CD4-positive, alpha-beta T cell (primary cell): Measurements from ENCODE around the gene EZH1. TPM values are rescaled to one million over a fixed set of nuclear protein-coding genes. Genes with fewer than 3 reads are reported as not detected.

Experiments
- ATAC-seq: fragments of 200-7000 bp; cut with Tn5 transposase; one replicate; pipeline ENCODE4 v1.10.0; 2022; ENCODE audit warnings: mild to moderate bottlenecking; ENCODE audit not compliant: poor library complexity
- CTCF ChIA-PET: fragments of 350-600 bp; sonication (Branson Sonifier 250); formaldehyde crosslinking; loops from one replicate; lab custom pipeline; 2021; ENCODE audit warnings: antibody characterized with exemption, inconsistent platforms; lab: Charles Lee
- POLR2A ChIA-PET: fragments of 350-600 bp; sonication (Branson Sonifier 250); formaldehyde crosslinking; loops from one replicate; lab custom pipeline; 2021; ENCODE audit warnings: antibody characterized with exemption, inconsistent platforms; lab: Charles Lee
- DNase-seq, 14 experiments: peaks; one replicate each; pipeline ENCODE4 v3.0.0-alpha.2; 2013 to 2020; ENCODE audit warnings: mixed read lengths in 2 of 14
- H3K27ac ChIP-seq, 2 donors: one replicate each; pipeline versions ENCODE4 v1.5.1 to v1.7.0; 2013; ENCODE audit warnings: low read length in 2 of 2, low read depth in 1 of 2, mild to moderate bottlenecking in 1 of 2
- H3K27me3 ChIP-seq, 2 experiments: 1 replicate in 1 of 2; 2 replicates in 1 of 2; pipeline versions ENCODE4 v1.6.1 to v1.7.0; 2013; ENCODE audit warnings: low read length in 2 of 2, control low read depth in 1 of 2, mild to moderate bottlenecking in 1 of 2, moderate library complexity in 1 of 2; ENCODE audit not compliant: insufficient read depth in 2 of 2, control insufficient read depth in 1 of 2
- H3K36me3 ChIP-seq: one replicate; pipeline ENCODE4 v1.6.1; 2013; ENCODE audit warnings: low read length, control low read depth; ENCODE audit not compliant: insufficient read depth
- H3K4me1 ChIP-seq: one replicate; pipeline ENCODE4 v1.6.1; 2013; ENCODE audit warnings: low read length, control low read depth; ENCODE audit not compliant: insufficient read depth
- H3K4me3 ChIP-seq: one replicate; pipeline ENCODE4 v1.5.1; 2013; ENCODE audit warnings: mild to moderate bottlenecking, low read length, moderate library complexity
- H3K9me3 ChIP-seq, 2 experiments: 1 replicate in 1 of 2; 2 replicates in 1 of 2; pipeline versions ENCODE4 v1.6.1 to v1.7.0; 2013; ENCODE audit warnings: low read length in 2 of 2, mild to moderate bottlenecking in 2 of 2, control low read depth in 1 of 2, moderate library complexity in 1 of 2; ENCODE audit not compliant: control insufficient read depth in 1 of 2, insufficient read depth in 1 of 2
- H3K27ac Mint-ChIP-seq: one replicate; pipeline ENCODE4 v1.8.0; 2020; ENCODE audit warnings: mixed read lengths
- H3K27me3 Mint-ChIP-seq: one replicate; pipeline ENCODE4 v1.8.0; 2021; ENCODE audit warnings: mixed read lengths
- H3K36me3 Mint-ChIP-seq: one replicate; pipeline ENCODE4 v1.8.0; 2021; ENCODE audit warnings: low read depth, mixed read lengths
- H3K4me1 Mint-ChIP-seq: one replicate; pipeline ENCODE4 v1.8.0; 2021; ENCODE audit warnings: low read depth, mixed read lengths
- H3K4me3 Mint-ChIP-seq: one replicate; pipeline ENCODE4 v1.8.0; 2020; ENCODE audit warnings: mild to moderate bottlenecking, mixed read lengths
- H3K9me3 Mint-ChIP-seq: one replicate; pipeline ENCODE4 v1.8.0; 2020; ENCODE audit warnings: mixed read lengths
- intact Hi-C, 2 experiments: fragments of 100-400 bp; cut with DNase I in 1 of 2; cut with micrococcal nuclease in 1 of 2; formaldehyde crosslinking; loops; one replicate each; pipeline versions ENCODE4 v1.15.1 to v1.9.0; 2023 to 2025; cut with DNase I, micrococcal nuclease
- total RNA-seq, 174 experiments: library from RNA in 2 of 174; stranded (reverse) in 2 of 174; gene quantifications; one replicate each; pipeline ENCODE4 v1.2.3 and lab custom pipeline; 2021 to 2026
- TF ChIP-seq, protein P1 (sequence below): fragments of 200-600 bp; IDR thresholded peaks from one replicate; pipeline ENCODE4 v1.8.0; 2022; ENCODE audit warnings: antibody characterized with exemption, mild to moderate bottlenecking

Gene EZH1
- total RNA-seq, 2 experiments from 2014 or later: 73.3 to 76.1 TPM

DNA sequence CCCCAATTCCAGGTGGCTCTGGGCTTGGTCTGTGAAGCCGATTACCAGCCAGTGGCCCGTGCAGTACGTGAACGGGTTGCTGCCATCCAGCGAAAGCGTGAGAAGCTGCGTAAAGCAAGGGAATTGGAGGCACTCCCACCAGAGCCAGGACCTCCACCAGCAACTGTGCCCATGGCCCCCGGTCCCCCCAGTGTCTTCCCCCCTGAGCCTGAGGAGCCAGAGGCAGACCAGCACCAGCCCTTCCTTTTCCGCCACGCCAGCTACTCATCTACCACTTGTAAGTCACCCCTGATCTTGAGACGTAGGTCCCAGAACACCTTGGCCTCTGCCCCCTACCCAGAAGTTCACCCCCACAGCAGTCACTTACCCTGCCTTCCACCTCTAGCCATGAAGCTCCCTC is 42.4 kb upstream of the EZH1 start:
- Mint-ChIP-seq H3K4me3 (no peak overlapping the region), H3K27me3 (peaks cover 55% of the 10 kb centered on the region), H3K36me3 (no peaks in the 10 kb centered on the region), H3K4me1 (peaks cover 23% of the 10 kb centered on the region), H3K27ac (no peak overlapping the region), H3K9me3 (no peaks in the 10 kb centered on the region)
- Histone ChIP-seq H3K4me1 (peaks cover 19% of the 10 kb centered on the region), H3K27me3 (peaks cover 41 to 52% of the 10 kb centered on the region in 2 experiments), H3K36me3 (no peaks in the 10 kb centered on the region), H3K4me3 (no peak overlapping the region), H3K9me3 (peaks cover 0 to 19% of the 10 kb centered on the region in 2 experiments), H3K27ac (no peak overlapping the region)
- ATAC-seq: no peak
- intact Hi-C loops: no loop called here
- CTCF ChIA-PET: no interaction called here
- DNase-seq: no peak
- POLR2A ChIA-PET: interaction anchor here (0.8 kb wide), 1 partner anchor 14 kb away, joined by 5 read pairs; the partner anchor contains the start of gene VPS25
- TF ChIP-seq, protein P1, sequence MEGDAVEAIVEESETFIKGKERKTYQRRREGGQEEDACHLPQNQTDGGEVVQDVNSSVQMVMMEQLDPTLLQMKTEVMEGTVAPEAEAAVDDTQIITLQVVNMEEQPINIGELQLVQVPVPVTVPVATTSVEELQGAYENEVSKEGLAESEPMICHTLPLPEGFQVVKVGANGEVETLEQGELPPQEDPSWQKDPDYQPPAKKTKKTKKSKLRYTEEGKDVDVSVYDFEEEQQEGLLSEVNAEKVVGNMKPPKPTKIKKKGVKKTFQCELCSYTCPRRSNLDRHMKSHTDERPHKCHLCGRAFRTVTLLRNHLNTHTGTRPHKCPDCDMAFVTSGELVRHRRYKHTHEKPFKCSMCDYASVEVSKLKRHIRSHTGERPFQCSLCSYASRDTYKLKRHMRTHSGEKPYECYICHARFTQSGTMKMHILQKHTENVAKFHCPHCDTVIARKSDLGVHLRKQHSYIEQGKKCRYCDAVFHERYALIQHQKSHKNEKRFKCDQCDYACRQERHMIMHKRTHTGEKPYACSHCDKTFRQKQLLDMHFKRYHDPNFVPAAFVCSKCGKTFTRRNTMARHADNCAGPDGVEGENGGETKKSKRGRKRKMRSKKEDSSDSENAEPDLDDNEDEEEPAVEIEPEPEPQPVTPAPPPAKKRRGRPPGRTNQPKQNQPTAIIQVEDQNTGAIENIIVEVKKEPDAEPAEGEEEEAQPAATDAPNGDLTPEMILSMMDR: no peak

DNA sequence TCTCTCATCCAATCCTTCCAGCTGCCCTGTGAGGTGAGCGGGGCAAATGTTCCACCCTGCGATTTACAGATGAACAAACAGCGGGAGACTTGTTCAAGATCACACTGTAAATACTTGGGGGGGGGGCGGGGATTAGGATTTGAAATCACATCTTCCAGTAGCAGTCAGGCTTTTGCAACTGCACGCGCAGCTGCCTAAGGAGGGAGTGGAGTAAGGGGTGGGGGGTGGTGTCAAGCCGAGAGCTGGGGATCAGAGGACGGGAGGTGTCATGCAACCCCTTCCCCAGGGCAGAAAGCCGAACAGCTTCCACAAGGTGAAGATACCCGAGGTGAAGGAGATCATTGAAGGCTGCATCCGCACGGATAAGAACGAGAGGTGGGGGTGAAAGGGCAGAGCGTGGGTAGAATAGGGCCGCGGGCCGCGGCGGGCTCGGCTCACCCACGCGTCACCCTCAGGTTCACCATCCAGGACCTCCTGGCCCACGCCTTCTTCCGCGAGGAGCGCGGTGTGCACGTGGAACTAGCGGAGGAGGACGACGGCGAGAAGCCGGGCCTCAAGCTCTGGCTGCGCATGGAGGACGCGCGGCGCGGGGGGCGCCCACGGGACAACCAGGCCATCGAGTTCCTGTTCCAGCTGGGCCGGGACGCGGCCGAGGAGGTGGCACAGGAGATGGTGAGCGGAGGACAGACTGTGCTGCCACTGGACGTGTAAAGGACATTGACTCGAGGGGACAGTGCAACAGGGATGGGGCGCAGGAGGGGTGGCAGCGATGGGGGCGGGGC is 40.2 kb upstream of the EZH1 start:
- Histone ChIP-seq H3K36me3 (no peaks in the 10 kb centered on the region), H3K4me3 (no peak overlapping the region), H3K27ac (no peak overlapping the region), H3K4me1 (peaks cover 27% of the 10 kb centered on the region), H3K27me3 (peaks cover 59 to 70% of the 10 kb centered on the region in 2 experiments), H3K9me3 (peaks cover 0 to 27% of the 10 kb centered on the region in 2 experiments)
- TF ChIP-seq, protein P1: no peak
- Mint-ChIP-seq H3K27me3 (peaks cover 65% of the 10 kb centered on the region), H3K27ac (no peak overlapping the region), H3K9me3 (no peaks in the 10 kb centered on the region), H3K4me1 (peaks cover 28% of the 10 kb centered on the region), H3K4me3 (peak overlapping the region; percentile 48), H3K36me3 (peaks cover under 1% of the 10 kb centered on the region)
- ATAC-seq (no peak), DNase-seq (peak in 1 of 14 experiments; percentile 31)
- ChIA-PET CTCF (no interaction called here), POLR2A (interaction anchor here (1.0 kb wide), 1 partner anchor 208 kb away, joined by 3 read pairs; the partner anchor contains the start of gene PSMC3IP)
- intact Hi-C loops: no loop called here

DNA sequence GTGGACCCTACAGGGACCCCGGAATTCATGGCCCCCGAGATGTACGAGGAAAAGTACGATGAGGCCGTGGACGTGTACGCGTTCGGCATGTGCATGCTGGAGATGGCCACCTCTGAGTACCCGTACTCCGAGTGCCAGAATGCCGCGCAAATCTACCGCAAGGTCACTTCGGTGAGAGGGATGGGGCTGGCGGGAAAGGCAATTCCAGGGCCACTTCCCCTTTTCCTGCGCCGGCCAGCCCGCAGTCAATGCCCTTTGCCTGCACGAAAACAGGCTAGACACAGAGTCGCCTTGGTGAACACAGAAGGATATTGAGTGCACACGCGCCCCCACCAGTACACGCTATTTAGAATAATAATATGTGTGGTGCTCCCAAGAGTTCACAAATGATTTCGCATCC is 39.6 kb upstream of the EZH1 start:
- no peak overlapping the region for H3K4me3 Mint-ChIP-seq
- H3K27ac Mint-ChIP-seq: no peak overlapping the region
- ATAC-seq (no peak), DNase-seq (peak in 1 of 14 experiments; percentile 24)
- Histone ChIP-seq H3K9me3 (peaks cover 0 to 27% of the 10 kb centered on the region in 2 experiments), H3K36me3 (peaks cover 5% of the 10 kb centered on the region), H3K27ac (no peak overlapping the region), H3K4me1 (peaks cover 30% of the 10 kb centered on the region), H3K27me3 (peaks cover 63 to 70% of the 10 kb centered on the region in 2 experiments), H3K4me3 (no peak overlapping the region)
- no peaks in the 10 kb centered on the region for H3K9me3 Mint-ChIP-seq
- TF ChIP-seq, protein P1: no peak
- CTCF ChIA-PET: no interaction called here
- POLR2A ChIA-PET: interaction anchor here (1.0 kb wide), 1 partner anchor 207 kb away, joined by 3 read pairs; the partner anchor contains the start of gene PSMC3IP
- peaks cover 70% of the 10 kb centered on the region for H3K27me3 Mint-ChIP-seq
- H3K4me1 Mint-ChIP-seq: peaks cover 34% of the 10 kb centered on the region
- intact Hi-C loops: no loop called here
- peaks cover 7% of the 10 kb centered on the region for H3K36me3 Mint-ChIP-seq
